SK-N-SH (cell line): Measurements from ENCODE around the gene SETD1A. TPM values are rescaled to one million over a fixed set of nuclear protein-coding genes. Genes with fewer than 3 reads are reported as not detected.

Experiments used
- CTCF ChIA-PET: fragments of 300-600, 350-600 bp; formaldehyde crosslinking; extraction: SDS; loops from one replicate; lab custom pipeline; 2021; lab: Yijun Ruan, JAX
- POLR2A ChIA-PET: fragments of 350-600 bp; sonication (Branson Sonifier 250); formaldehyde crosslinking; extraction: SDS; loops from one replicate; lab custom pipeline; 2020; ENCODE audit warnings: antibody characterized with exemption, inconsistent platforms; lab: Yijun Ruan, JAX
- DNase-seq: peaks from one replicate; pipeline ENCODE4 v3.0.0; 2012
- H2AFZ ChIP-seq: fragments of 200-600 bp; sonication (generic); 2 replicates; pipeline ENCODE4 v1.8.1; 2016; ENCODE audit warnings: antibody characterized with exemption, mild to moderate bottlenecking, low read depth
- H3F3A ChIP-seq: fragments of 200-600 bp; sonication (generic); replicated peaks from 2 replicates; pipeline ENCODE3; 2016; ENCODE audit warnings: antibody characterized with exemption, mild to moderate bottlenecking; ENCODE audit not compliant: insufficient read depth
- H3K27ac ChIP-seq, 2 experiments: fragments of 200-500 bp in 1 of 2; fragments of 200-600 bp in 1 of 2; sonication (Bioruptor generic) in 1 of 2; sonication (generic), shearing (Covaris generic) in 1 of 2; 2 replicates each; pipeline versions ENCODE4 v1.5.1 to v1.6.1; 2014 to 2016; ENCODE audit warnings: low read depth in 2 of 2, inconsistent platforms in 1 of 2, low read length in 1 of 2, mild to moderate bottlenecking in 1 of 2, mixed read lengths in 1 of 2
- H3K27me3 ChIP-seq: fragments of 200-600 bp; sonication (generic), shearing (Covaris generic); 2 replicates; pipeline ENCODE4 v1.6.1; 2016; ENCODE audit warnings: mixed run types; ENCODE audit not compliant: insufficient read depth
- H3K36me3 ChIP-seq, 2 experiments: fragments of 200-500 bp in 1 of 2; fragments of 200-600 bp in 1 of 2; sonication (Bioruptor generic) in 1 of 2; sonication (generic) in 1 of 2; replicated peaks in 1 of 2; 2 replicates each; pipeline versions ENCODE3 to v1.5.1; 2014 to 2016; ENCODE audit warnings: low read length in 1 of 2, mild to moderate bottlenecking in 1 of 2; ENCODE audit not compliant: insufficient read depth in 2 of 2, control insufficient read depth in 1 of 2
- H3K4me1 ChIP-seq, 2 experiments: fragments of 200-500 bp in 1 of 2; fragments of 200-600 bp in 1 of 2; sonication (Bioruptor generic) in 1 of 2; sonication (generic), shearing (Covaris generic) in 1 of 2; 2 replicates each; pipeline versions ENCODE4 v1.5.1 to v1.6.1; 2014 to 2016; ENCODE audit warnings: low read depth in 1 of 2, low read length in 1 of 2, mixed run types in 1 of 2; ENCODE audit not compliant: insufficient read depth in 2 of 2, control insufficient read depth in 1 of 2
- H3K4me2 ChIP-seq: fragments of 200-600 bp; sonication (generic), shearing (Covaris generic); 2 replicates; pipeline ENCODE4 v1.6.1; 2017; ENCODE audit warnings: mixed run types
- H3K4me3 ChIP-seq, 2 experiments: fragments of 200-500 bp in 1 of 2; fragments of 200-600 bp in 1 of 2; sonication (Bioruptor generic) in 1 of 2; sonication (generic), shearing (Covaris generic) in 1 of 2; 2 replicates each; pipeline versions ENCODE4 v1.5.1 to v1.8.1; 2014 to 2016; ENCODE audit warnings: low read depth in 2 of 2, inconsistent platforms in 1 of 2, low read length in 1 of 2, mild to moderate bottlenecking in 1 of 2, mixed read lengths in 1 of 2, moderate library complexity in 1 of 2
- H3K79me2 ChIP-seq: fragments of 200-600 bp; sonication (generic); 2 replicates; pipeline ENCODE4 v1.8.1; 2017; ENCODE audit warnings: mild to moderate bottlenecking; ENCODE audit not compliant: insufficient read depth
- H3K9ac ChIP-seq: fragments of 200-600 bp; sonication (generic); 2 replicates; pipeline ENCODE4 v1.6.1; 2017; ENCODE audit warnings: mixed run types
- H3K9me2 ChIP-seq: fragments of 200-600 bp; sonication (generic); 2 replicates; pipeline ENCODE4 v1.6.1; 2017; ENCODE audit warnings: mixed run types
- H3K9me3 ChIP-seq: fragments of 200-600 bp; sonication (generic); 2 replicates; pipeline ENCODE4 v1.6.1; 2017; ENCODE audit warnings: mixed run types, mild to moderate bottlenecking, moderate library complexity
- H4K20me1 ChIP-seq: fragments of 200-600 bp; sonication (generic); 2 replicates; pipeline ENCODE4 v1.6.1; 2017; ENCODE audit warnings: mild to moderate bottlenecking, mixed run types; ENCODE audit not compliant: insufficient read depth
- CHD2 ChIP-seq: fragments of 150-350 bp; IDR thresholded peaks from 2 replicates; pipeline ENCODE4 v1.6.1; 2018; ENCODE audit warnings: low read length; ENCODE audit not compliant: partially characterized antibody
- FOSL2 ChIP-seq: IDR thresholded peaks from 2 replicates; pipeline ENCODE4 v1.4.0; 2012; ENCODE audit warnings: low read depth, mild to moderate bottlenecking, moderate library complexity, borderline replicate concordance
- GABPA ChIP-seq: IDR thresholded peaks from 2 replicates; pipeline ENCODE4 v1.4.0; 2012; ENCODE audit warnings: low read depth, mild to moderate bottlenecking
- GATA2 ChIP-seq: sonication (generic); formaldehyde crosslinking; IDR thresholded peaks from 2 replicates; pipeline ENCODE4 v1.5.0; 2020; ENCODE audit warnings: mild to moderate bottlenecking, missing genetic modification reagents
- NRF1 ChIP-seq: IDR thresholded peaks from 2 replicates; pipeline ENCODE4 v1.6.1; 2012; ENCODE audit warnings: low read depth, mild to moderate bottlenecking, low read length
- POLR2AphosphoS5 ChIP-seq: IDR thresholded peaks from 2 replicates; pipeline ENCODE4 v1.6.1; 2012; ENCODE audit warnings: low read depth, low read length
- RFX5 ChIP-seq: IDR thresholded peaks from 2 replicates; pipeline ENCODE4 v1.6.1; 2012; ENCODE audit warnings: mild to moderate bottlenecking, improper control_type of control experiment, low read length
- SIN3A ChIP-seq: IDR thresholded peaks from 2 replicates; pipeline ENCODE4 v1.6.1; 2012; ENCODE audit warnings: low read depth, mild to moderate bottlenecking, low read length, moderate library complexity, borderline replicate concordance
- SMC3 ChIP-seq: IDR thresholded peaks from 2 replicates; pipeline ENCODE4 v1.6.1; 2012; ENCODE audit warnings: low read depth, low read length, improper control_type of control experiment
- TCF12 ChIP-seq: IDR thresholded peaks from 2 replicates; pipeline ENCODE4 v1.4.0; 2012
- YY1 ChIP-seq: IDR thresholded peaks from 2 replicates; pipeline ENCODE4 v1.4.0; 2012; ENCODE audit warnings: low read depth, mild to moderate bottlenecking
- WGBS: methylation state at CpG from one replicate; pipeline ENCODE4 v1.1.6; 2017; ENCODE audit warnings: low lambda C conversion rate; 5-methylcytosine and 5-hydroxymethylcytosine counted together
- polyA plus RNA-seq, 3 experiments: library from polyadenylated mRNA; depleted of rRNA; stranded (reverse); fragments of >200 nt; gene quantifications; 2 replicates each; pipeline ENCODE4 v1.2.3, GENCODE V29; 2012
- TF ChIP-seq, protein P1 (sequence below): IDR thresholded peaks from 2 replicates; pipeline ENCODE4 v1.4.0; 2012; ENCODE audit warnings: low read depth, borderline replicate concordance

The SETD1A gene
- polyA plus RNA-seq, 1 of the 3 experiments (the other 2 are of a cell fraction), result 6.8 TPM

DNA sequence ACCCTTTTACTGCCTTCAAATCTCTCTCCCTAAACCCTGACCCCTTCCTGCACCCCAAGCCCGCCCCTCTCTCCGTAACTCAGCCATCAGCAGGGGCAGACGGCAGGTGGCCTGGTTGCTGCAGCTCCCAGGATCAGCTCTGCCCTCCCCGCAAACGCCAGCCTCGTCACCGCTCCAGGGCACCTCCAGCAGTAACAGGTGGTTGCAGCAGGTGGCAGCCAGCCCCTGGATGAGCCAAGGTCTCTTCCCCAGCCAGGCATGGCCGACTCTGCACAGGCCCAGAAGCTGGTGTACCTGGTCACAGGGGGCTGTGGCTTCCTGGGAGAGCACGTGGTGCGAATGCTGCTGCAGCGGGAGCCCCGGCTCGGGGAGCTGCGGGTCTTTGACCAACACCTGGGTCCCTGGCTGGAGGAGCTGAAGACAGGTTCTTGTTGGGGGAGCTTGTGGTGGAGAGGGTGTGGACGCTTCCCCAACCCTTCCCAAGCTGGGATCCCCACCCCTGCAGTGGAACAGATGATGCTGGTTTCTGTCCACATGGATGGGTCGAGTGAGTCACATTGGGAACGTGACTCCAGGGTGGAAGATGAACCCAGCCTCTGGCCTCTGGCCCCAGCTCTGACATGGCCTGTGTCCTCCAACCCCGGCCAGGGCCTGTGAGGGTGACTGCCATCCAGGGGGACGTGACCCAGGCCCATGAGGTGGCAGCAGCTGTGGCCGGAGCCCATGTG, 28.0 kb downstream of the SETD1A start:
- H4K20me1 ChIP-seq, result no peaks in the 10 kb centered on the region
- no peaks in the 10 kb centered on the region for H3K27me3 ChIP-seq
- H2AFZ ChIP-seq, result no peak overlapping the region
- peaks cover 5 to 8% of the 10 kb centered on the region in 2 experiments; a peak in 2 of 4 replicates for H3K4me1 ChIP-seq
- peak overlapping the region; percentile 80 for H3K4me2 ChIP-seq
- POLR2A ChIA-PET, result interaction anchor here (1.1 to 1.5 kb wide), 3 partner anchors 88 to 195 kb away, joined by 3 to 7 read pairs (median 5); partner anchors contain the start of genes FUS, ZNF646 and ZNF668
- CTCF ChIA-PET, result interaction anchor here (0.6 to 5.3 kb wide), 47 partner anchors 8 to 883 kb away, joined by 3 to 38 read pairs (median 5); partner anchors contain the start of genes FUS, KAT8, ZNF646 and ZNF668
- H3K36me3 ChIP-seq, result peaks cover 0 to 14% of the 10 kb centered on the region in 2 experiments
- WGBS, result 68% methylated on average over 11 of the region's 20 CpGs
- H3K79me2 ChIP-seq, result no peaks in the 10 kb centered on the region
- H3K9me2 ChIP-seq, result no peaks in the 10 kb centered on the region
- no peaks in the 10 kb centered on the region for H3K9me3 ChIP-seq
- peak; percentile 63 for DNase-seq
- H3K4me3 ChIP-seq, result peak overlapping the region; percentile 31 to 52; a peak in 3 of 4 replicates
- H3K27ac ChIP-seq, result peak overlapping the region; percentile 19 to 58; a peak in 1 of 4 replicates
- TF ChIP-seq TCF12, result no peak
- TF ChIP-seq GATA2 (CRISPR knock-in tag), result no peak
- TF ChIP-seq NRF1, result no peak
- no peak for TF ChIP-seq SIN3A
- TF ChIP-seq, protein P1, sequence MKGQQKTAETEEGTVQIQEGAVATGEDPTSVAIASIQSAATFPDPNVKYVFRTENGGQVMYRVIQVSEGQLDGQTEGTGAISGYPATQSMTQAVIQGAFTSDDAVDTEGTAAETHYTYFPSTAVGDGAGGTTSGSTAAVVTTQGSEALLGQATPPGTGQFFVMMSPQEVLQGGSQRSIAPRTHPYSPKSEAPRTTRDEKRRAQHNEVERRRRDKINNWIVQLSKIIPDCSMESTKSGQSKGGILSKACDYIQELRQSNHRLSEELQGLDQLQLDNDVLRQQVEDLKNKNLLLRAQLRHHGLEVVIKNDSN, result no peak
- no peak for TF ChIP-seq GABPA
- TF ChIP-seq RFX5, result no peak
- TF ChIP-seq CHD2, result no peak
- TF ChIP-seq YY1, result no peak
- no peak for TF ChIP-seq FOSL2
- H3K9ac ChIP-seq, result peak overlapping the region; percentile 27; the same call in 1 of the 2 replicates
- peaks cover 5% of the 10 kb centered on the region for H3F3A ChIP-seq

DNA sequence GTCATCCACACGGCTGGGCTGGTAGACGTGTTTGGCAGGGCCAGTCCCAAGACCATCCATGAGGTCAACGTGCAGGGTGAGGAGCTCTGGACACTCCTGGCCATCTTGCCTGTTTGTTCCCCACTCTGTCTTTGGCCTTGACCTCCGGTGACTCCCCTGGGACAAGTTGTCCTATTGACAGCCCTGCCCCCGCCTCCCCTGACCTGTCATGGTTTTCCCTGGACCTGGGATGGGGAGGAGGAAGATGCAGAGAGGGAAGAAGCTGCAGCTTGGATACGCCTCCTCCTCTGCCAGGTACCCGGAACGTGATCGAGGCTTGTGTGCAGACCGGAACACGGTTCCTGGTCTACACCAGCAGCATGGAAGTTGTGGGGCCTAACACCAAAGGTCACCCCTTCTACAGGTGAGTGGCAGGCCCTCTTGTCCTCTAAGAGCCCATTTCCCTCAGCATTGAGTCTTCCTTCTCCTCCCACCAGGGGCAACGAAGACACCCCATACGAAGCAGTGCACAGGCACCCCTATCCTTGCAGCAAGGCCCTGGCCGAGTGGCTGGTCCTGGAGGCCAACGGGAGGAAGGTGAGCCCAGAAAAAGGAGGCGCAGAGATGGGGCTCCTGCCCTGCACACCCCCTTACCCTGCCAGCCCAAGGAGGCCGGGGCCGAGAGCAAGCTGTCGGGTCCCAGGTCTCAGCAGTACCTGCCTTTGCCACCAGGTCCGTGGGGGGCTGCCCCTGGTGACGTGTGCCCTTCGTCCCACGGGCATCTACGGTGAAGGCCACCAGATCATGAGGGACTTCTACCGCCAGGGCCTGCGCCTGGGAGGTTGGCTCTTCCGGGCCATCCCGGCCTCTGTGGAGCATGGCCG, 28.8 kb downstream of the SETD1A start:
- no peak overlapping the region for H3K4me3 ChIP-seq
- peaks cover 0 to 10% of the 10 kb centered on the region in 2 experiments for H3K36me3 ChIP-seq
- WGBS, result 92% methylated on average over 20 of the region's 29 CpGs
- no peak overlapping the region; a peak in 1 of 4 replicates for H3K27ac ChIP-seq
- H3K79me2 ChIP-seq, result no peaks in the 10 kb centered on the region
- no peaks in the 10 kb centered on the region for H3K27me3 ChIP-seq
- H3K9me2 ChIP-seq, result no peaks in the 10 kb centered on the region
- no peak for DNase-seq
- H3K9ac ChIP-seq, result no peak overlapping the region
- no peaks in the 10 kb centered on the region for H3K9me3 ChIP-seq
- H3K4me2 ChIP-seq, result peak overlapping the region; percentile 80; the same call in 1 of the 2 replicates
- ChIA-PET POLR2A (interaction anchor here (1.1 kb wide), 1 partner anchor 156 kb away, joined by 3 read pairs; no protein-coding TSS in a partner anchor), CTCF (interaction anchor here (0.7 to 5.3 kb wide), 21 partner anchors 8 to 882 kb away, joined by 3 to 38 read pairs (median 6); partner anchors contain the start of genes KAT8 and ZNF843)
- peaks cover 5 to 8% of the 10 kb centered on the region in 2 experiments; a peak in 2 of 4 replicates for H3K4me1 ChIP-seq
- H2AFZ ChIP-seq, result no peak overlapping the region
- no peaks in the 10 kb centered on the region for H4K20me1 ChIP-seq
- peaks cover 5% of the 10 kb centered on the region for H3F3A ChIP-seq
- TF ChIP-seq POLR2AphosphoS5, result 0 out of 2 replicates have a peak, but pooled peaks have one; percentile 6
- TF ChIP-seq SMC3, result no peak
- TF ChIP-seq, all 33 proteins: peak for 1
